ENCODE data around the gene CERKL. TPM values are rescaled to one million over a fixed set of nuclear protein-coding genes. Genes with fewer than 3 reads are reported as not detected.

Gene CERKL
- total and polyA plus RNA-seq, 9 of the 15 experiments (the other 6 are each of a cell fraction or from before 2014, with no cell fraction given), result 0.04 to 0.08 TPM; not detected in 7

DNA sequence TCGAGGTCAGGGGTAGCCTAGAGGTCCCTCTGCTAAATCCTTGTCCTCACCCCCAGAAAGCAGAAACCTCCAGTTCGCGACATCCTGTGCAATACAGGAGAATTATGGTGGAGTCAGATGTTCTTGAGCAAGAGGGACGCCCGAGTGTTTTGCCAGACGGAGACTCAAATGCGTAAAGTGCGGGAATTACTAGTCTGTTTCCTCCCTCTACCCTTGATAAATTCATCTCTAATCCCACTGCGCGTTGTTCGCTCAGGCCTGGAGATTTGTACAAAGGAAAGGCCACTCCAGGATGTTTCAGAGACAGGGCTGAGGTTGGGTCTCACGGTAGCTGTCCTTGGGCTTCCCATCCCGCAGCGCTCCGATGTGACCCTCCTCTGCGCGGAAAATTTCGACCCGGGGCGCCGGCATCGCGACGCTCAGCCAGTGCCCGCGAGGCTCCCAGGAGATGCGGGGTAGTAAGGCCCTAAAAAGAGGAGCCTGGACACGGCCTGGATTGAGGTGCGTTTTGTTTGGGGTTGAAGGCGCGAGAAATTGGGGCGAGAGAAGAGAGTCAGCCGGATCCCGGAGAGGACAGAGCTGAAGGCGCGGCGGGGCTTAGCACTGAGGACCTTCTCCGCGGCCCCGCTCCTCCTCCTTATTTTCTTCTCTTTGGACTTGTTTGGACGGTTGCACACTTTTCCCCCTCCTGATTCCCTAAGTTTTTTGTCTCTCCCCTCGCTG lies 26.1 kb upstream of the CERKL start:
- Histone ChIP-seq H4K20me1 (replicated peaks; ENCODE audit: control insufficient read depth, insufficient read depth, low read length) (no peaks in the 10 kb centered on the region), H3K9ac (ENCODE audit: insufficient read depth in 1 of 2, low read depth in 2 of 2, low read length in 2 of 2) (no peak overlapping the region), H3K4me2 (ENCODE audit: insufficient read depth, low read length) (no peak overlapping the region), H3K36me3 (ENCODE audit: control insufficient read depth, insufficient read depth, low read length) (no peaks in the 10 kb centered on the region), H3K27ac (ENCODE audit: extremely low read depth, low read depth, low read length) (no peak overlapping the region), H3K79me2 (ENCODE audit: control insufficient read depth, insufficient read depth, low read length) (no peaks in the 10 kb centered on the region), H3K4me1 (replicated peaks in 1 of 2; ENCODE audit: control insufficient read depth in 2 of 2, insufficient read depth in 2 of 2, low read length in 2 of 2) (peaks cover 0 to 5% of the 10 kb centered on the region in 2 experiments; a peak in 1 of 5 replicates), H3K27me3 (ENCODE audit: control insufficient read depth in 2 of 2, insufficient read depth in 2 of 2, low read length in 2 of 2) (peaks cover 29 to 54% of the 10 kb centered on the region in 2 experiments; a peak in 4 of 5 replicates), H2AFZ (ENCODE audit: low read depth, low read length) (no peak overlapping the region), H3K9me3 (replicated peaks; ENCODE audit: control insufficient read depth, insufficient read depth, low read depth, low read length) (no peaks in the 10 kb centered on the region), H3K4me3 (no peak overlapping the region), H3K9me1 (ENCODE audit: control insufficient read depth, insufficient read depth, low read length) (no peaks in the 10 kb centered on the region)
- no peak for ATAC-seq
- WGBS (ENCODE audit: insufficient coverage, low coverage, missing lambda C conversion rate), result 1% methylated on average over 42 of the region's 42 CpGs
- CTCF ChIA-PET (ENCODE audit: low intra/inter-chr PET ratio), result no interaction called here
- FAIRE-seq, result no peak
- POLR2A ChIA-PET, result interaction anchor here (0.8 kb wide), 1 partner anchor 9 kb away, joined by 6 read pairs; no protein-coding TSS in a partner anchor
- intact Hi-C loops (cut with micrococcal nuclease) (no loop called here), in situ Hi-C loops (cut with MboI) (no loop called here)
- BruUV-seq (replicated peaks), result no TSS peak
- DNase-seq (ENCODE audit: extremely low read depth in 1 of 4, low spot score in 3 of 4), result no peak
- TF ChIP-seq OTX1 (CRISPR knock-in tag; IDR thresholded peaks at IDR 0.05) (no peak), BRF1 (IDR thresholded peaks at IDR 0.05; ENCODE audit: borderline replicate concordance, extremely low read depth, insufficient read length) (no peak), E2F3 (CRISPR knock-in tag; IDR thresholded peaks at IDR 0.05) (no peak), EWSR1 (IDR thresholded peaks at IDR 0.05; ENCODE audit: borderline replicate concordance, low read depth, partially characterized antibody) (no peak), NFATC3 (IDR thresholded peaks at IDR 0.05) (no peak), FOXK2 (conservative IDR thresholded peaks at IDR 0.05 in 1 of 2, IDR thresholded peaks at IDR 0.05 in 1 of 2; ENCODE audit: low read depth in 2 of 2) (no peak), NCOA1 (IDR thresholded peaks at IDR 0.05; ENCODE audit: low read depth) (no peak)
- TF ChIP-seq, protein P1, sequence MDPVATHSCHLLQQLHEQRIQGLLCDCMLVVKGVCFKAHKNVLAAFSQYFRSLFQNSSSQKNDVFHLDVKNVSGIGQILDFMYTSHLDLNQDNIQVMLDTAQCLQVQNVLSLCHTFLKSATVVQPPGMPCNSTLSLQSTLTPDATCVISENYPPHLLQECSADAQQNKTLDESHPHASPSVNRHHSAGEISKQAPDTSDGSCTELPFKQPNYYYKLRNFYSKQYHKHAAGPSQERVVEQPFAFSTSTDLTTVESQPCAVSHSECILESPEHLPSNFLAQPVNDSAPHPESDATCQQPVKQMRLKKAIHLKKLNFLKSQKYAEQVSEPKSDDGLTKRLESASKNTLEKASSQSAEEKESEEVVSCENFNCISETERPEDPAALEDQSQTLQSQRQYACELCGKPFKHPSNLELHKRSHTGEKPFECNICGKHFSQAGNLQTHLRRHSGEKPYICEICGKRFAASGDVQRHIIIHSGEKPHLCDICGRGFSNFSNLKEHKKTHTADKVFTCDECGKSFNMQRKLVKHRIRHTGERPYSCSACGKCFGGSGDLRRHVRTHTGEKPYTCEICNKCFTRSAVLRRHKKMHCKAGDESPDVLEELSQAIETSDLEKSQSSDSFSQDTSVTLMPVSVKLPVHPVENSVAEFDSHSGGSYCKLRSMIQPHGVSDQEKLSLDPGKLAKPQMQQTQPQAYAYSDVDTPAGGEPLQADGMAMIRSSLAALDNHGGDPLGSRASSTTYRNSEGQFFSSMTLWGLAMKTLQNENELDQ (CRISPR knock-in tag; IDR thresholded peaks at IDR 0.05; ENCODE audit: borderline replicate concordance), result no peak
- TF ChIP-seq, protein P2, sequence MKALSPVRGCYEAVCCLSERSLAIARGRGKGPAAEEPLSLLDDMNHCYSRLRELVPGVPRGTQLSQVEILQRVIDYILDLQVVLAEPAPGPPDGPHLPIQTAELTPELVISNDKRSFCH (CRISPR knock-in tag; IDR thresholded peaks at IDR 0.05), result no peak
- TF ChIP-seq, protein P2 (tag; IDR thresholded peaks at IDR 0.05), result no peak

Data from K562 (cell line).